Activated CD8-positive, alpha-beta T cell treated with anti-CD3 and anti-CD28 coated beads, Interleukin-2, amount 10 ng/mL, durations not matched to agents 7 days and 5 days (primary cell): ENCODE results near the gene OR13C5. TPM values are rescaled to one million over a fixed set of nuclear protein-coding genes. Genes with fewer than 3 reads are reported as not detected.

Experiments used
- total RNA-seq, 2 experiments: library from RNA; stranded (reverse); gene quantifications; one replicate each; pipeline ENCODE4 v1.2.3, GENCODE V29; 2021

Gene OR13C5
- total RNA-seq, 2 experiments from 2014 or later: not detected

Other genes with a start within 250 kb of the OR13C5 start
- gene OR13F1, start 95.2 kb downstream of the OR13C5 start, total RNA-seq: not detected
- gene OR13C4, start 72.2 kb downstream of the OR13C5 start, total RNA-seq: not detected
- not detected for gene OR13C3, start 62.6 kb downstream of the OR13C5 start, total RNA-seq
- not detected for gene OR13C8, start 30.2 kb downstream of the OR13C5 start, total RNA-seq
- gene OR13C2, start 6.2 kb upstream of the OR13C5 start, total RNA-seq: not detected
- not detected for gene OR13C9, start 18.8 kb upstream of the OR13C5 start, total RNA-seq
- gene OR13D1, start 95.1 kb upstream of the OR13C5 start, total RNA-seq: not detected
- 10 to 100 TPM; 24.1 to 24.6 TPM for gene NIPSNAP3A, start 148.3 kb upstream of the OR13C5 start, total RNA-seq
- under 1 TPM; 0.16 to 0.63 TPM for gene NIPSNAP3B, start 164.7 kb upstream of the OR13C5 start, total RNA-seq